Uterine smooth muscle cell (primary cell): Measurements from ENCODE around the gene FADS3. TPM values are rescaled to one million over a fixed set of nuclear protein-coding genes. Genes with fewer than 3 reads are reported as not detected.

Experiments
- total RNA-seq: library from RNA; depleted of rRNA; stranded (reverse); fragments of >200 nt; gene quantifications from 2 replicates; pipeline ENCODE4 v1.2.3, GENCODE V29; 2014

The FADS3 gene
- 55.4 and 117 TPM in 2 replicates for total RNA-seq

GRCh38 chr11:61891331-61892084, at the start of gene FADS3:
FADS3 (minus strand) TSS chr11:61891545; CDS start chr11:61891381, 164 bp downstream.

GRCh38 chr11:61917334-61918109, 26.2 kb upstream of the FADS3 start, which contains the start of gene RAB3IL1:
RAB3IL1 (minus strand) TSS chr11:61917566; CDS start chr11:61917367, 199 bp downstream.

GRCh38 chr11:61827571-61828378, 63.6 kb downstream of the FADS3 start, which contains the start of gene FADS2:
FADS2 (plus strand) TSS chr11:61828300; CDS start chr11:61828391, 91 bp downstream.

Other genes with a start within 250 kb of the FADS3 start
- gene DAGLA, start 211.2 kb downstream of the FADS3 start, total RNA-seq: 3.5 and 3.8 TPM in 2 replicates
- gene MYRF, start 138.9 kb downstream of the FADS3 start, total RNA-seq: 0.25 and 0.55 TPM in 2 replicates
- gene TMEM258, start 98.9 kb downstream of the FADS3 start, total RNA-seq: 38.6 and 78.7 TPM in 2 replicates
- gene FEN1, start 98.6 kb downstream of the FADS3 start, total RNA-seq: 16.0 and 74.3 TPM in 2 replicates
- 105 and 168 TPM in 2 replicates for gene FADS1, start 74.5 kb downstream of the FADS3 start, total RNA-seq
- gene FADS2, start 63.2 kb downstream of the FADS3 start, total RNA-seq: 384 and 476 TPM in 2 replicates
- gene RAB3IL1, start 26.0 kb upstream of the FADS3 start, total RNA-seq: 12.5 and 19.1 TPM in 2 replicates
- 3.1 and 7.1 TPM in 2 replicates for gene BEST1, start 58.8 kb upstream of the FADS3 start, total RNA-seq
- gene FTH1, start 76.1 kb upstream of the FADS3 start, total RNA-seq: 455 and 1,494 TPM in 2 replicates
- 16.5 and 51.4 TPM in 2 replicates for gene INCENP, start 232.5 kb upstream of the FADS3 start, total RNA-seq